GM10248 (cell line): ENCODE results near the gene UPP2.

Experiments
- CTCF ChIA-PET: fragments of 300-600 bp; sonication (Branson Sonifier 250); formaldehyde crosslinking; extraction: SDS; loops from one replicate; lab custom pipeline; 2021; ENCODE audit warnings: antibody characterized with exemption; lab: Yijun Ruan, JAX
- POLR2A ChIA-PET: fragments of 350-650 bp; sonication (Branson Sonifier 250); formaldehyde crosslinking; extraction: SDS; loops from one replicate; lab custom pipeline; 2020; ENCODE audit warnings: antibody characterized with exemption; lab: Yijun Ruan, JAX
- DNase-seq: peaks from one replicate; pipeline ENCODE4 v3.0.0; 2012; ENCODE audit errors: extremely low spot score
- TF ChIP-seq, protein P1 (sequence below): IDR thresholded peaks from 2 replicates; pipeline ENCODE4 v1.5.1; 2012; ENCODE audit warnings: mild to moderate bottlenecking, low read depth; ENCODE audit errors: extremely low read depth, missing control alignments, control extremely low read depth

Gene UPP2

DNA sequence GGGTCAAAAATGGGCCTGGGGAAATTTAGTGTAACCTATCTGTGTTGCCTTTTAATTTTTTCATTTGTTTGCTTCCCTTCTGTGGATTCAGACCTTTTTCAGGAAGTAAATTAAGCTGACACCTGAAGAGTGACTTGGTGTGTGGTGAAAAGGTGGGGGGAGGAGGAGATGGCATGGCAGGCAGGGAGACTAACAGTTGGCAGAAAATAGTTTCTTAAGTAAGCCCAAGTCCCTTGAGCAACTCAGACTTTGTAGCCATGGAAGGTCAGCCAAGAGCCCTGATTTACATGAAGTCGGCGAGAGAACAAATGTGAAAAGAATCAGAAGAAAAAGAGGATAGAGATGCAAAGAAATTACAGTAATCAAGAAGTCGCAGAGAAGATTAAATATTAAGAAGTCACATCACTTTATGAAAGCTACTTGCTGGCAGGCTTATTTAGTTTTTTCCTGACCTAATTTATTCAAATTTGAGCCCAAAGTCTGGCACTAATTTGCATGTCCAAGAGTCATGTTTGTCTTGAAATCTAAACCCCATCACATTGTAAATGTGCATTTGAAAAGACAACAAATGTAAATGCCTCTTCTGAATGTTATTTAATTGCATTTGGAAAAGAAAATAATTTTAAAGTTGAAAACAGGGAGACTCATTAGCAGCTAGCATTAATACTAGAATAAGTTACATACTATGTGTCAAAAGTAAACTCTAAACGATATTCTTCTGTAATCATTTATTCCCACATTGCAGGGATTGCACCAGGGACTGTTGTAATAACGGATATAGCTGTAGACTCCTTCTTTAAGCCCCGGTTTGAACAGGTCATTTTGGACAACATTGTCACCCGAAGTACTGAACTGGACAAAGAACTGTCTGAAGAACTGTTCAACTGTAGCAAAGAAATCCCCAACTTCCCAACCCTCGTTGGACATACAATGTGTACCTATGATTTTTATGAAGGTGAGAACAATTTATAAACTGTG lies 19.3 kb downstream of the UPP2 start:
- POLR2A ChIA-PET: no interaction called here
- CTCF ChIA-PET: no interaction called here
- TF ChIP-seq, protein P1, sequence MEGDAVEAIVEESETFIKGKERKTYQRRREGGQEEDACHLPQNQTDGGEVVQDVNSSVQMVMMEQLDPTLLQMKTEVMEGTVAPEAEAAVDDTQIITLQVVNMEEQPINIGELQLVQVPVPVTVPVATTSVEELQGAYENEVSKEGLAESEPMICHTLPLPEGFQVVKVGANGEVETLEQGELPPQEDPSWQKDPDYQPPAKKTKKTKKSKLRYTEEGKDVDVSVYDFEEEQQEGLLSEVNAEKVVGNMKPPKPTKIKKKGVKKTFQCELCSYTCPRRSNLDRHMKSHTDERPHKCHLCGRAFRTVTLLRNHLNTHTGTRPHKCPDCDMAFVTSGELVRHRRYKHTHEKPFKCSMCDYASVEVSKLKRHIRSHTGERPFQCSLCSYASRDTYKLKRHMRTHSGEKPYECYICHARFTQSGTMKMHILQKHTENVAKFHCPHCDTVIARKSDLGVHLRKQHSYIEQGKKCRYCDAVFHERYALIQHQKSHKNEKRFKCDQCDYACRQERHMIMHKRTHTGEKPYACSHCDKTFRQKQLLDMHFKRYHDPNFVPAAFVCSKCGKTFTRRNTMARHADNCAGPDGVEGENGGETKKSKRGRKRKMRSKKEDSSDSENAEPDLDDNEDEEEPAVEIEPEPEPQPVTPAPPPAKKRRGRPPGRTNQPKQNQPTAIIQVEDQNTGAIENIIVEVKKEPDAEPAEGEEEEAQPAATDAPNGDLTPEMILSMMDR: no peak
- DNase-seq: no peak

DNA sequence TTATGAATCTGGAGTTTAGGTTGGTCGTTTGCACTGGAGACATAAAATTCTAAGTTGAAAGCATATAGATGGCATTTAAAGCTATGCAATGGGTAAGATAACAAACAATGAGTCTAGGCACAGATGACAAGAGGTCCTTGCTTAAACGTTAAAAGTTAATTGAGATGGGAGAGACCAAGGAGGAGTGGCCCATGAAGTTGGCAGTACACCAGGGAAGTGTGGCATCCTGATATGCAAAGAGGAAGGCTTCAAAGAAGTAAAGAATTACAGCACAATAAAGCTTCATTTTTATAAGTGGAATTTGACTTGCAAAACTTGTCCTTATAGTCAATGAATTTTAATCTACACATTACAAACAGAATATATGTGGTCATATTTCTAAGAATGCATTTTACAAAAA lies 23.2 kb downstream of the UPP2 start:
- POLR2A ChIA-PET: no interaction called here
- CTCF ChIA-PET: no interaction called here
- TF ChIP-seq, protein P1: no peak
- no peak for DNase-seq

DNA sequence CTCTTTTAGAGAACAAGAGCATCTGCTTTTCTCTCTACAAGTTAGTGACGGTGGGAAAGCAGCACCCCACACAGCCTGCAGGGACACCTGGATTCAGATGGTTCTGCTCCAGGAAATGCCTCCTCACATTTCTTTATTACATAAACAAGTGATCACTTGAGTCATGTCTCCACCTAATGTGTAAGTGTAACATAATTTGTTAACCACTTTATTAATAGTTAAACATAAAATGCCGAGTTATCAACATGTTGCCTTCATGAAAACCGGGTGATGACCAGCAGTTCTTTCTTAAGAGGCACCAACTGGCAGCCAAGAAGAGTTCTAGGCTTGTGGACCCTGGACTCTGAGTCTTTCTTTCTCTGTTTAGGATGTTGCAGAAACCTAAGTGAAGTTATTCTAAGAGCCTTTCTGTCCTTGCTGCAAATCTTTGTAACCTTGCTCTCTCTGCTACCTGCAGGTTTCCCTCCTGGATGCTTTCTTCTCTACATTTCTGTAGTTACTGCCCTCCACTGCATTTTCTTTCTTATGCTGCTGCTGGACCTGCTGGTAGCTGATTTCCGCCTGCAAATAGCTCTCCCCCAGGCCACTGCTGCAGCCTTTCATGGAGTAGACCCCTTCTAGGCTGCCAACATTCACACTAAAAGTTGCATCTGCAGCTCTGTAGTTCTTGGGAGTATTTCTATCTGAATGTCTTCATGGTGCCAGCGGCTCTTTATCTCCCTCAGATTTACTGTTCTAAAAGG lies 24.3 kb downstream of the UPP2 start:
- TF ChIP-seq, protein P1: no peak
- ChIA-PET CTCF (no interaction called here), POLR2A (no interaction called here)
- no peak for DNase-seq

DNA sequence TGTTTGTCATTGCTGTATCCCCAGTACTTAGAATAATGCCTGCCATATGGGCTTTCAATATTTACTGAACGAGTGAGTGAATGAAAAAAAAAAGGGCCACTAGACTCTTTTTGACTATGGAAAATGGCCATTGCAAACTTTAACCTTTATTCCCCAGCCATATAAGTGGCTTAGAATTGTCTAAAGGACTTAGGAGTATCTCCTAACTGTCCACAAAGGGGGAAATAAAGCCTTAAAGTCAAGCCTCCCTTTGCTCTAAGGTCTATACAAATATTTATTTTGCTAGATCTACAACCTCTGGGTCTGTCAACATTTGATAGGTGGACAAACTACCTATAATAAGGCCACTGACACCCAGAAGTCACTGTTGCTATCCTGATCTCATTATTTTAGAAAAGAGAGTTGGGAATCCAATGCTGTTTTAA lies 25.7 kb downstream of the UPP2 start:
- no peak for DNase-seq
- POLR2A ChIA-PET: no interaction called here
- TF ChIP-seq, protein P1: no peak
- CTCF ChIA-PET: no interaction called here

DNA sequence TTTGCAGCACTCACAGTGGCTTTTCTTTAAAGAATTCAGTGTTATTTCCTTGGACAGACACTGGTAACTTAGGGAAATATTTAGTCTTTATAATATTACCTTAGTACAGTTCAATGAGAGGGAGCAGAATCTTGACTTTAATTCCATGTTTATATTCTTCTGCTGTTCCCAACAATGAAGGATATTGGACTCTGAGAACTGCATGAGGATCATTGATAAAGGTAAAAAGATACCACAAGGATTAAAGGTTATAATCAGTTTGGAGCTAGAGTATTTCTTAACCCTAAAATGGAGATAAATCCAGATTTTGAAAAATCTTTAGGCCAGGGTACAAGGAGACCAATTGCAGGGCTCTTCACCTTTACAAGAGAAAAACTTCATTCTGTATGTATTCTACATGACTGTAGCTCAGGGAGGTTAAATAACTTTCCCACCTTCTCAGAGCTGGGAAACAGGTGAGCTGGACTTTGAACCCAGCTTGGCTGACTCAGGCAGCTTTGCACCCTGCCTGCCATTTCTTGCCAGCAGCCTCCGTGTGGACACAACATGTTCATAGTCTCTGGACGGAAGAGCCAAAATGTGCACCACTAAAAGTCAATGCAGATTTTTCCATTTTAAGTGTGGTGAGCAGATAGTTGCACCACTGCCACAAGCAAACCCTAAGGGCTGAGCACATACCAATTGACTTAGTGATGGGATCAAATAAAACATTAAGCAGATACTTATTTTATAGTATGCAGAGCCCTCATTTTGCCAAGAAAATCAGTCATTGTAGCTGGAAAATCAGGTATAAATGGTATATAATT lies 26.7 kb downstream of the UPP2 start:
- ChIA-PET POLR2A (no interaction called here), CTCF (no interaction called here)
- TF ChIP-seq, protein P1: no peak
- DNase-seq: no peak

DNA sequence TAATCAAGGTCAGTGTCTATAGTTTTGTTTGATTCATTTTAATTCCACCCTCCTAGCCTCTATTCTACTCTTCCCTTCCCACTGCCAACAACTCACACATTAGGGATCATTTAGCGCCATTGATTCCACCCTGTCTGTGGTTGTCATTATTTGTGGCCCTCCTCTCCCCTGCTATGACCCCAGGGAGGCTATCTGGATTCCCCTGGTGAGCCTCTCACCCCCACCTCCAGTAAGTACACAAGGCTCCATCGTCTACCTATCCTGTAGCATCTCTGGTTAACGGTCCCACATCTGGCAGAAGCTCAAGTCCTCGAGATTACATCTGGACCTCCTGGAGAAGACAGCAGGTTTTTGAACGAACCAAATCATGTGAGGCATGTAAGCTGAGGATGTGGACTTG lies 27.4 kb downstream of the UPP2 start:
- ChIA-PET POLR2A (no interaction called here), CTCF (no interaction called here)

More for the DNA sequence above, 27.4 kb downstream of the UPP2 start:
- TF ChIP-seq, protein P1: no peak
- DNase-seq: no peak
